Stimulated activated CD4-positive, alpha-beta T cell treated with anti-CD3 and anti-CD28 coated beads, TNF-alpha, amount 100 ng/mL, for 4 hours (primary cell): ENCODE data around the gene MORN5.

Source experiments
- DNase-seq, 3 experiments: peaks; one replicate each; pipeline ENCODE4 v3.0.0-alpha.2; 2020; ENCODE audit warnings: low read depth in 3 of 3

Gene MORN5

GRCh38 chr9:122228568-122229484 is 69.1 kb downstream of the MORN5 start, which contains the start of gene LHX6:
LHX6 (minus strand) TSS chr9:122228957; CDS start chr9:122228740, 217 bp downstream.
- DNase-seq, result no peak

DNA sequence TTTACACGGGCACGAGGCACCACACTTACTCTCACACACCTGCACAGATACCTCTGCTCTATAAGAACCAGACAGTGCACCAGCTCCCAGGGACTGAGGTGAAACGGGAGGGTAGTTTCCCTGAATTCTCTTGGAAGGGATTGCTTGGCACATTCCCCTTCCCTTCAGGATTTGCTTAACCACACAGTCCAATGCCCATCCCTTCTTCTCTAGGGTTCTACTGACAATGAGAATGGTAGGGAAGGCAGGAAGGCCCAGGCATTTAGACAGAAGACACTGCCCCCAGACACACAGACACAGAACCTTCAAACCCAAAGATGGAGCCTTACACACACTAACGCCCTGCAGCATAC is 69.8 kb downstream of the MORN5 start:
- DNase-seq, result no peak

DNA sequence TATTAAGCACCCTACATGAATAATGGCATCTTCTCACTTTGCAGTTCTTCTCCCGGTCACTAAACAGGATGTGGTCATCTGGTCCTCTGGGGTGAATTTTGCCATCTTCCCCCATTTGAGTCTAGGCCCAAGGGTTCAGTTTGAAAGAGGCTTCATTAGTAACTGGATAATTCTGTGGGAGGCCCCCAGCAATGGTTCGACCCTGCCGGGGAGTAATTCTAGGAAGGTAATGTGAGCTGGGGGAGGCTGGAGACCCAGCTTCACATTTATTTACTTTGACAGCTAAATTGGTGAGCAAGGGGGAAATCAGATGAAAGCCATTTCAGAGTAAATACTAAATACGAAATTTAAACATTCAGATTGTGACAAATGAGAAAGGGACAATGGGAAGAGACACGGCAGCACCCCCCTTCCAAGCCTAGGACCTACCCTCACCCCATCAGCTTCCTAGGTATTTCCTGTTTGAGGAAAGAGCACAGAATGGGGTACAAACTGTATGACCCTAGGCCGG is 73.1 kb downstream of the MORN5 start:
- DNase-seq, result no peak

DNA sequence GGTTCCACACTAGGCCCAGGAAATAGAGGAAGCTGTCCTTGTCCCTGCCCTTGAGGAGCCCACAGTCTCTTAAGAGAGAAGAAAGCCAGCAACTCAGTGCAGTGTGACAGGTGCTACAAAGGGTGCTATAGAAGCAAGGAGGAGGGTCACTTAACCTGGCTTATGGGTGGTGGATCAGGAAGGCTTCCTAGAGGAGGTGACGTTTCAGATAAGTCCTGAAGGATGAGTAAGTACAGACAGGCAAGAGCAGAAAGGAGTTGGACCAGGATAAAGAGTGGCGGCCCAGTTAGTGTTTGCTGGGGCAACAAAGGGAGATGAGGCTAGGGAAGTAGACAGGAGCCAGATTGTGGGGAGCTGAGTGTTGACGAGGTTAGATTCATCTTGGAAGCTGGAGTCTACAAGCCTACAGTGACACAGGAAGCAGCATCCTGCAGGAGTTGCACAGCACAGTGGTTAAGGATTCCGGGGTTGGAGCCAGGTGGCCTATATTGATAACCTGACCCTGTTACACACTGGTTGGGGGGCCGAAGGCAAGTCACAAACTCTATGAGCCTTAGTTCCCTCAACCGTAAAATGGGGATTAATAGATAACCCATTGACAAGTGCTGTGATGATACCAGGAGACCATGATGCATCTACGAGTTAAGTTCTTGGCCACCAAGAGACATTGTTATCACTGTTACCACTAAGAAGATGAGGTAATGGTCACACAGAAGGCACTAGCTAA is 74.5 kb downstream of the MORN5 start:
- no peak for DNase-seq

DNA sequence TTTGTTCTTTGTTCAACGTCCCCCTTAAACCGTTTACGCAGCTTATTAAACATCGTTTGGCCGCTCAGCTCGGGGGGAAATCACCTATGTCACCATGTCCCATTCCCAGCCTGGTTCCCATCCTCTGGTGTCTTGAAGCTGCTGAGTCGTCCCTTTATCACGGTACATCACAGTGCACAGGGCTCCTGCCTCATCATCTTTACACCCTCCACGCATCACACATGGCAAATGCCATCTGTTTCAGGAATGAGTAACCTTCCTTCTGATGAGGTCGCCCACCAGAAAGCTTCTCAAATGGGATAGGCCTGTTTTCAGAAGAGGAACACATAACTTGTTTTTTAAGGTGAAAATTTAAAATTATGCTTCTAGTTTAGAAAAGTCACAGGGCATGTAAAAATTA is 77.0 kb downstream of the MORN5 start:
- no peak for DNase-seq

DNA sequence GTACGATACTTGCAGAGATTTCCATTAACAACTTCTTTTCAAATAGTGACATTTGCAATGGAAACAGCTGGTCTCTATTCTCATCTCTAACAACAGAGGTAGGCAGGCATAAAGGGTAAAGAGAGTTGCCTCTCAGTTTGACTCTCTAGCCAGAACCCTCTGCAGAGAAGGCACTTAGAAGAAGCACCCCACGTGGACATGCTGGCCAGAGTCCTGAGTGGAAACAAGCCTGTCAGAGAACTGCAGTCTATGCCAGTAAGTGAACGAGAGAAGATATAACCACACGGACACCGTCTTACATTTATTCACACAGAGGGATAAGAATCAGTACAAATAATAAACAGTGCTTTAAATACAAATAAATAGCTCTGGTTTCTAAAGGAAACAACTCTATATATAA is 80.0 kb downstream of the MORN5 start:
- no peak for DNase-seq

DNA sequence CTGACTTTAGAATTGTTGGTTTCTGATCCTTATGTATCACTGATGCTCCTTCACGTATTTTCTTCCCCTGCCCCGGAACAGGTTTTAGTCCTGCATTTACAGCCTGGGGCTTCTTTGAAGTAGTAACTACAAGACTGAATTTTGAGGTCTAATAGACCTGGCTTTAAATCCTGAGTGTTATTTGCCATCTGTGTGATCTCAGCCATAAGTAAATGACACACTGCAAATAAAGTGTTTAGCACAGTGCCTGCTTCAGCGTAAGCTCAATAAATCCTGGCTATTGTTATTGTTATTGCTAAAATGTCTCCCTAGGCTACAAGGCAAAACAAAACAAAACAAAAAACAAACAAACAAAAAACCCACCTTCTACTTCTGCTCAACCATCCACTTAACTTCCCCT is 84.6 kb downstream of the MORN5 start:
- DNase-seq, result no peak

DNA sequence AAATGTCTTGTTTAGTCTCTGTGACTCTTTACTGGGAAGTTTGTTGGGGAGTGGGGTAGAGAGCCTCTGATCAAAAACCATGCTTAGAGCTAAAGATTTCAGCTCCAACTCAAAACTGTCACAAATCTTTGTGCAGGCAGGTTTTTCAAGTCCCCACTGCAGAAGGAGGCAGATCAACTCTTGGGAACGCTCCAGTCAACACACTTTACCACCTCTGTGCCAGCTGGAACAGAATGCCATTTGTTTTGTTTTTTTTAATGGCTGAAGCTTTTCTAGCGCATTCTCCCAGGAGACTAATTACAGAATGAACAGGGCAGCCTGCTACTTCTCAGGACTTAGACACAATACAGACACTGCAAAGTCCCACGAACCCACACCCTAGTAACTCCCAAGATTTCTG is 87.0 kb downstream of the MORN5 start:
- no peak for DNase-seq

GRCh38 chr9:122248448-122248865 is 88.7 kb downstream of the MORN5 start:
- no peak for DNase-seq
